Measurements from ENCODE around the gene ARHGAP4. TPM values are rescaled to one million over a fixed set of nuclear protein-coding genes. Genes with fewer than 3 reads are reported as not detected.

ARHGAP4 gene
- total and polyA plus RNA-seq, 2 donors (not counting 1 experiment from before 2014, with no cell fraction given): 0.51 to 1.5 TPM

- Histone ChIP-seq H4K20me1 (ENCODE audit: control insufficient read depth, extremely low read depth, insufficient read depth, low read length) (no peaks in the 10 kb centered on the region), H3K9me3 (ENCODE audit: control insufficient read depth, insufficient read depth, low read depth, low read length) (no peaks in the 10 kb centered on the region), H3K27me3 (ENCODE audit: control insufficient read depth, insufficient read depth, low read length) (no peaks in the 10 kb centered on the region), H3K4me2 (ENCODE audit: extremely low read depth, insufficient read depth, low read length) (peak overlapping the region; percentile 92), H3K4me3 (replicated peaks in 1 of 4; ENCODE audit: control extremely low read depth in 1 of 4, insufficient read depth in 1 of 4, low read depth in 3 of 4, low read length in 4 of 4) (peak overlapping the region; percentile 47 to 67 (median 56)), H3K27ac (ENCODE audit: insufficient read depth, low read length) (peak overlapping the region; percentile 88), H3K4me1 (ENCODE audit: control insufficient read depth, extremely low read depth, insufficient read depth, low read length) (peaks cover 5% of the 10 kb centered on the region), H2AFZ (ENCODE audit: low read length) (no peak overlapping the region), H3K79me2 (ENCODE audit: control insufficient read depth, insufficient read depth, low read length) (peaks cover 4% of the 10 kb centered on the region), H3K36me3 (ENCODE audit: control insufficient read depth, insufficient read depth, low read length) (peaks cover 10% of the 10 kb centered on the region), H3K9ac (ENCODE audit: insufficient read depth, low read length) (peak overlapping the region; percentile 83)
- DNase-seq (ENCODE audit: low read depth in 2 of 2): peak; percentile 97 to 98
- TF ChIP-seq, protein P1, sequence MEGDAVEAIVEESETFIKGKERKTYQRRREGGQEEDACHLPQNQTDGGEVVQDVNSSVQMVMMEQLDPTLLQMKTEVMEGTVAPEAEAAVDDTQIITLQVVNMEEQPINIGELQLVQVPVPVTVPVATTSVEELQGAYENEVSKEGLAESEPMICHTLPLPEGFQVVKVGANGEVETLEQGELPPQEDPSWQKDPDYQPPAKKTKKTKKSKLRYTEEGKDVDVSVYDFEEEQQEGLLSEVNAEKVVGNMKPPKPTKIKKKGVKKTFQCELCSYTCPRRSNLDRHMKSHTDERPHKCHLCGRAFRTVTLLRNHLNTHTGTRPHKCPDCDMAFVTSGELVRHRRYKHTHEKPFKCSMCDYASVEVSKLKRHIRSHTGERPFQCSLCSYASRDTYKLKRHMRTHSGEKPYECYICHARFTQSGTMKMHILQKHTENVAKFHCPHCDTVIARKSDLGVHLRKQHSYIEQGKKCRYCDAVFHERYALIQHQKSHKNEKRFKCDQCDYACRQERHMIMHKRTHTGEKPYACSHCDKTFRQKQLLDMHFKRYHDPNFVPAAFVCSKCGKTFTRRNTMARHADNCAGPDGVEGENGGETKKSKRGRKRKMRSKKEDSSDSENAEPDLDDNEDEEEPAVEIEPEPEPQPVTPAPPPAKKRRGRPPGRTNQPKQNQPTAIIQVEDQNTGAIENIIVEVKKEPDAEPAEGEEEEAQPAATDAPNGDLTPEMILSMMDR (conservative IDR thresholded peaks at IDR 0.05 in 1 of 2, IDR thresholded peaks at IDR 0.05 in 1 of 2; ENCODE audit: low read depth in 1 of 2, low read length in 2 of 2): peak in 1 of 2 donors; percentile 6
- TF ChIP-seq EZH2 (IDR thresholded peaks at IDR 0.05; ENCODE audit: low read length, missing control alignments): no peak
These were observed 2.1 kb upstream of the ARHGAP4 start for GRCh38 chrX:153927922-153928760.

DNA sequence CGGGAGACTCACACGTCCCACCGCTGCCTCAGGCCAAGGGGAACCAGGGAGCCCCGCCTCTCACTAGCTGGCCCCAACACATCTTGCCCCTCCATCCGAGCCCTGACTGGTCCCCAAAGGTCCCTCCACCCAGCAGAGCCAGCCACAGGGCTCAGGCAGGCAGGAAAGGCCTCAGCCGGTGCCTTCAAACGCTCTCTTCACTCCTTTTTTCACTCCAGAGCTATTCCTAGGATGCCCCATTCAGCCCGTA is 1.5 kb upstream of the ARHGAP4 start:
- Histone ChIP-seq H2AFZ (ENCODE audit: low read length) (no peak overlapping the region), H3K4me2 (ENCODE audit: extremely low read depth, insufficient read depth, low read length) (peak overlapping the region; percentile 92)

GRCh38 chrX:153926858-153927671 is 1.0 kb upstream of the ARHGAP4 start:
- no peaks in the 10 kb centered on the region for H3K9me3 ChIP-seq (ENCODE audit: control insufficient read depth, insufficient read depth, low read depth, low read length)
- no peaks in the 10 kb centered on the region for H3K27me3 ChIP-seq (ENCODE audit: control insufficient read depth, insufficient read depth, low read length)
- peak overlapping the region; percentile 47 to 67 (median 56) for H3K4me3 ChIP-seq (replicated peaks in 1 of 4; ENCODE audit: control extremely low read depth in 1 of 4, insufficient read depth in 1 of 4, low read depth in 3 of 4, low read length in 4 of 4)
- H3K4me2 ChIP-seq (ENCODE audit: extremely low read depth, insufficient read depth, low read length): peak overlapping the region; percentile 92
- peaks cover 7% of the 10 kb centered on the region for H3K4me1 ChIP-seq (ENCODE audit: control insufficient read depth, extremely low read depth, insufficient read depth, low read length)
- DNase-seq (ENCODE audit: low read depth in 2 of 2): peak in 1 of 2 donors; percentile 30
- no peak overlapping the region for H2AFZ ChIP-seq (ENCODE audit: low read length)
- H3K79me2 ChIP-seq (ENCODE audit: control insufficient read depth, insufficient read depth, low read length): no peaks in the 10 kb centered on the region
- H3K9ac ChIP-seq (ENCODE audit: insufficient read depth, low read length): peak overlapping the region; percentile 83
- peaks cover 6% of the 10 kb centered on the region for H3K36me3 ChIP-seq (ENCODE audit: control insufficient read depth, insufficient read depth, low read length)
- TF ChIP-seq, protein P1 (conservative IDR thresholded peaks at IDR 0.05 in 1 of 2, IDR thresholded peaks at IDR 0.05 in 1 of 2; ENCODE audit: low read depth in 1 of 2, low read length in 2 of 2): no peak
- no peak for TF ChIP-seq EZH2 (IDR thresholded peaks at IDR 0.05; ENCODE audit: low read length, missing control alignments)
- H3K27ac ChIP-seq (ENCODE audit: insufficient read depth, low read length): peak overlapping the region; percentile 88
- H4K20me1 ChIP-seq (ENCODE audit: control insufficient read depth, extremely low read depth, insufficient read depth, low read length): no peaks in the 10 kb centered on the region

More for the DNA sequence above, 1.5 kb upstream of the ARHGAP4 start:
- no peak for TF ChIP-seq EZH2 (IDR thresholded peaks at IDR 0.05; ENCODE audit: low read length, missing control alignments)
- Histone ChIP-seq H3K36me3 (ENCODE audit: control insufficient read depth, insufficient read depth, low read length) (peaks cover 10% of the 10 kb centered on the region), H4K20me1 (ENCODE audit: control insufficient read depth, extremely low read depth, insufficient read depth, low read length) (no peaks in the 10 kb centered on the region), H3K9me3 (ENCODE audit: control insufficient read depth, insufficient read depth, low read depth, low read length) (no peaks in the 10 kb centered on the region), H3K27me3 (ENCODE audit: control insufficient read depth, insufficient read depth, low read length) (no peaks in the 10 kb centered on the region), H3K4me1 (ENCODE audit: control insufficient read depth, extremely low read depth, insufficient read depth, low read length) (peaks cover 7% of the 10 kb centered on the region), H3K9ac (ENCODE audit: insufficient read depth, low read length) (peak overlapping the region; percentile 83), H3K27ac (ENCODE audit: insufficient read depth, low read length) (peak overlapping the region; percentile 88), H3K79me2 (ENCODE audit: control insufficient read depth, insufficient read depth, low read length) (no peaks in the 10 kb centered on the region), H3K4me3 (replicated peaks in 1 of 4; ENCODE audit: control extremely low read depth in 1 of 4, insufficient read depth in 1 of 4, low read depth in 3 of 4, low read length in 4 of 4) (peak overlapping the region; percentile 47 to 67 (median 56))
- DNase-seq (ENCODE audit: low read depth in 2 of 2): no peak

Data from fibroblast of lung (primary cell).